NOMO-1 treated with dmso at 0.1 percent for 144 hours (cell line): Measurements from ENCODE around the gene TRIM66.

Source experiments
- DNase-seq: peaks from one replicate; lab custom pipeline; 2025; ENCODE audit not compliant: unreplicated experiment; lab: John Stamatoyannopoulos, UW

TRIM66 gene

DNA sequence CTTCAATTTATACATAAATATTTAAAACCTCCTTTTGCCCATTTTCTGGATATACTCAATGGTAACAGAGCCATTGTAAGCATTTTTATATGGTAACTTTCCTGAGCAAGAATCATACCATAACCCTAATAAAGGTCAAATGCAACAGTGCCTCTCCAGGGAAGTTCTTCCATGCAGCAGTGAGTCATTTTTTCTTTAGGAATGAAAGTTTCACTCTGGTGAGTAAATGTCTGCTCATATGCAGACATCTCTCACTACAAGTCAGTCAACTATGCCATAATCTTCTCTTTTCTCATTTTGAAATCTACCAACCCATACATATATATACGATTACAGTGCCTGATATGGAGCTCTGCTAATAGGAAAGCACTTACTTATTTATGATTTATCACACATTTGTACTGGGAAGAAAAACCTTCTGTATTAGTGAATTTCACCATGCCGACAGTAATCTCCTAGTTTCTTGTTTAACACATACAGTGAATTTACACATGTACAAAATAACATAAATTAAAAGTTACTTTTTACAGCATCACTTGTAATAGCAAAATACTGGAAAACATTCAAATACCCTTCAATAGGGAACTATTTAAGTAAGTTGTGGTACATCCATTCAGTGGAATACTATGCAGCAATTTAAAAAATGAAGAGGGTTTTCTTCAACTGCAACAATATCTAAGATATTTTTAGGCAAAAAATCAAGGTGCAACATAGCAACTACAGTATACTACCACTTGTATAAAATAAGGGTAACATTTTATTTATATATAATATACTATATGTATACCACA lies 104.5 kb downstream of the TRIM66 start:
- DNase-seq, result no peak

DNA sequence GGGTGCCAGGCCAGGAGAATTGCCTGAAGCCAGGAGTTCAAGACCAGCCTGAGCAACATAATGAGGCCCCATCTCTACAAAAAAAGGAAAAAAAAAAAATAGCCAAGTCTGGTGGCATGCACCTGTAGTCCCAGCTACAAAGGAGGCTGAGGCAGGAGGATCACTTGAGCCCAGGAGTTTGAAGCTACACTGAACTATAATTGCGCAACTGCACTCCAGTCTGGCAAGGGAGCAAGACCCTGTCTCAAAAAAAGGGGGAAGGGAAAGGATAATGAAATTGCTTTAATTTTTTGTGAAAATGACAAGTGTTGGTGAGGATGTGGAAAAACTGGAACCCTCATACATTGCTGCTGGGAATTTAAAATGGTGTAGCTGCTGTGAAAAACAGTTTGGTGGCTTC lies 107.7 kb downstream of the TRIM66 start:
- DNase-seq, result no peak

DNA sequence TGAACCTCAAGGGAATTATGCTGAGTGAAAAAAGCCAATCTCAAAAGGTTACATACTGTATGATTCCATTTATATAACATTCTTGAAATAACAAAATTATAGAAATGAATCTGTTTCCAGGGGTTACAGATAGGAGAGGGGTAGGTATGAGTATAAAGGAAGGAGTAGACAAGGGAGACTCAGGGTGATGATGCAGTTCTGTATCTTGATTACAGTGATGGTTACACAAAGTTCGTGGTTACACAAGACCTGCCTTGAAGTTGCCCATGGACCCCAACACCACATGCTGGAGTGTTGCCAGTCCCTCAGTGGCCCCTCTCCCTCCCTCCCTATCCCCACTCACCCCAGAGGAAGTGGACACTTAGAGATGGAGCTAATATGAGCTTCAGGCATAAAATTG lies 108.7 kb downstream of the TRIM66 start:
- no peak for DNase-seq

DNA sequence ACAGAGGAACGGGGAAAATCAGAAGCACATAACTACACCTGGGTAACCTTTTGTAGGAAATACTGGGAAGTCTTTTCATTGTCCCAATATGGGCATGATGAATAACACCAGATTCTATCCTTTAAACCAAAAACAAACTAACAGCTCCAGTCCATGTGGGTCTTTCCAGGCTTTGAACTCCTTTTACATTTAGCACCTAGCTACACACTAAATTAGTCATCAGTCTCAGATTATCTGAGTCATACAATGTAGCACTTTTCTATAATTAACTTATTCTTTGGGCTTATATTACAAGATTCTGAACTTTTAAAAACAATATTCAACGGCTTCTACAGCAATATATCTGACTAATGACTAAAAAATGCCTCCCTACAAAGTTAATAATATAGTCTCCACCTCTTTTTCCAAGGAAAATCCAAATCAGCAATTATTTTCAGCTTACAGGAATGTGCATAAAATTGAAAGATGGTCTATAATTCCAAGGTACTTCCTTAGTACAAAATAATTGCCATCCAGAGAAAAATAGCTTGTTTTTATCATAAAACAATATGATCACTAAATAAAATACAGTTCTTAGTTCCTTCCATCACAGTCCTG lies 114.8 kb downstream of the TRIM66 start:
- no peak for DNase-seq

DNA sequence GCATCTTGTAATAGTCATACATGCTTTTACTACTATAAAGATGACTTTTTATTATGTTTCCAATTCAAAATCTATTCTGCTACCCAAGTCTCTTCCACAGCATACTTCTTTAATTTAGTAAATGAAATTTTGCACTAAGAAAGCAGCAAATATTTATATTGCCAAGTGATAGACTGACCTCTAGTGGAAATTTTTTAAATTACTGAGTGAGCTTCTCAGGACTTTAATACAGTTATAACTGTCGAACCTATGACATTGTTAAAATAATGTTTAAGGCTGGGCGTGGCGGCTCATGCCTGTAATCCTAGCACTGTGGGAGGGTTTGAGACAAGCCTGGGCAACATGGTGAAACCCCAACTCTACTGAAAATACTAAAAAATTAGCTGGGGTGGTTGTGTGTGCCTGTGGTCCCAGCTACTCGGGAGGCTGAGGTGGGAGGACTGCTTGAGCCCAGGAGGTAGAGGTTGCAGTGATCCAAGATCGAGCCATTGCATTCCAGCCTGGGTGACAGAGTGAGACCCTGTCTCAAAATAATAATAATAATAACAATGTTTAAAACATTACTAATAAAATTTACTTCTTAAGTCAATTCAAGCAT lies 115.8 kb downstream of the TRIM66 start:
- no peak for DNase-seq

DNA sequence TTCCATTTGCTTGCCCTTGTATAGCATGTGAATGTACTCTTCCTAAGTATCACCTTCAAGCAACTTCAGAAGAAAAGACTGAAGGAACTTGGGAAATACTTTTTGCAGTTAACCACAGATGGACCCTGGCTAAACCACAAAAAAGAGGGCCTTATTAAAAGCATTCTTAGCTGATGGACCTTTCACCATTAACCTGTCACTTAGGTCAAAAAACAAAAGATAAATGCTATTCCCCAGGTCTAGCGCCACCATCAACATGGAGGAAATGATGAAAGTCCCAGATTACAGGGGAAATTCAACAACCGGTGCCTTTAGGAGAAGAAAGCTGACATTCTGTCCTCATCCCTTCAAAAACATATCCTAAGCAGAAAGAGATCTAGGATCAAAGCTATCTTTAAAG lies 117.9 kb downstream of the TRIM66 start:
- no peak for DNase-seq
